ENCODE measurements around the gene ANKRD34C. TPM values are rescaled to one million over a fixed set of nuclear protein-coding genes. Genes with fewer than 3 reads are reported as not detected.

The ANKRD34C gene
- total and polyA plus RNA-seq, 12 donors = 0.01 to 2.8 (median 0.39) TPM; not detected in 1

GRCh38 chr15:79244876-79245275, 37.6 kb upstream of the ANKRD34C start:
- Histone ChIP-seq H3K27me3 (no peaks in the 10 kb centered on the region), H3K36me3 (no peaks in the 10 kb centered on the region), H3K27ac (no peak overlapping the region), H3K9me3 (no peaks in the 10 kb centered on the region), H3K4me3 (no peak overlapping the region), H3K4me1 (peaks cover 0 to 17% (median 6%) of the 10 kb centered on the region in 9 donors)
- WGBS, 2 donors = 75 to 84% methylated on average over 5 of the region's 5 CpGs
- TF ChIP-seq CTCF (IDR thresholded peaks at IDR 0.05) = no peak
- no peak for ATAC-seq
- DNase-seq = no peak
- intact Hi-C loops (cut with DNase I) = no loop called here

- DNase-seq (no peak), ATAC-seq (no peak)
- 80 to 94% methylated on average over 2 of the region's 2 CpGs for WGBS, 2 donors
Observed at GRCh38 chr15:79248183-79248582, 34.3 kb upstream of the ANKRD34C start.

GRCh38 chr15:79257454-79257853, 25.1 kb upstream of the ANKRD34C start:
- Histone ChIP-seq H3K4me1 (no peaks in the 10 kb centered on the region), H3K36me3 (no peaks in the 10 kb centered on the region), H3K4me3 (no peak overlapping the region), H3K27me3 (peaks cover 0 to 5% (median 0%) of the 10 kb centered on the region in 7 donors), H3K27ac (no peak overlapping the region), H3K9me3 (no peaks in the 10 kb centered on the region)
- WGBS, 2 donors = 77 to 86% methylated on average over 8 of the region's 8 CpGs
- intact Hi-C loops (cut with DNase I) = no loop called here
- ATAC-seq (no peak), DNase-seq (no peak)
- no peak for TF ChIP-seq CTCF (IDR thresholded peaks at IDR 0.05)

More at GRCh38 chr15:79248183-79248582, 34.3 kb upstream of the ANKRD34C start:
- Histone ChIP-seq H3K9me3 (no peaks in the 10 kb centered on the region), H3K4me1 (peaks cover 0 to 7% (median 4%) of the 10 kb centered on the region in 9 donors), H3K27me3 (peaks cover 0 to 7% (median 0%) of the 10 kb centered on the region in 7 donors), H3K27ac (no peak overlapping the region), H3K4me3 (no peak overlapping the region), H3K36me3 (no peaks in the 10 kb centered on the region)
- intact Hi-C loops (cut with DNase I) = no loop called here
- no peak for TF ChIP-seq CTCF (IDR thresholded peaks at IDR 0.05)

GRCh38 chr15:79261836-79262235, 20.7 kb upstream of the ANKRD34C start:
- no peaks in the 10 kb centered on the region for H3K9me3 ChIP-seq
- H3K27ac ChIP-seq = no peak overlapping the region
- peaks cover 0 to 4% (median 0%) of the 10 kb centered on the region in 7 donors for H3K27me3 ChIP-seq
- intact Hi-C loops (cut with DNase I) = no loop called here
- H3K4me3 ChIP-seq = no peak overlapping the region
- H3K36me3 ChIP-seq = no peaks in the 10 kb centered on the region
- DNase-seq = no peak
- 94 to 96% methylated on average over 1 of the region's 1 CpG for WGBS, 2 donors
- no peak for ATAC-seq
- no peak for TF ChIP-seq CTCF (IDR thresholded peaks at IDR 0.05)
- peaks cover 0 to 18% (median 7%) of the 10 kb centered on the region in 9 donors for H3K4me1 ChIP-seq
